Spleen (tissue), 11 donors: ENCODE results near the gene CLDN20. TPM values are rescaled to one million over a fixed set of nuclear protein-coding genes. Genes with fewer than 3 reads are reported as not detected.

Source experiments
- DNase-seq: peaks from one replicate; pipeline ENCODE4 v3.0.0-alpha.2; 2020
- H3K27ac ChIP-seq, 8 donors: fragments of 200-600 bp; sonication (generic) in 7 of 8; 1 replicate in 4 of 8; 2 replicates in 4 of 8; pipeline versions ENCODE4 v1.5.0 to v1.8.0; 2016 to 2021; ENCODE audit warnings: inconsistent platforms in 4 of 8, mild to moderate bottlenecking in 4 of 8, moderate library complexity in 1 of 8
- H3K27me3 ChIP-seq, 7 donors: fragments of 200-600 bp; sonication (generic) in 6 of 7; replicated peaks in 1 of 7; 1 replicate in 4 of 7; 2 replicates in 3 of 7; pipeline versions ENCODE4 v1.5.0 to v1.8.0; 2016 to 2021; ENCODE audit warnings: inconsistent platforms in 3 of 7, mild to moderate bottlenecking in 1 of 7
- H3K36me3 ChIP-seq, 6 donors: fragments of 200-600 bp; sonication (generic) in 5 of 6; 1 replicate in 4 of 6; 2 replicates in 2 of 6; pipeline versions ENCODE4 v1.5.0 to v1.8.0; 2016 to 2021; ENCODE audit warnings: inconsistent platforms in 2 of 6
- H3K4me1 ChIP-seq, 6 donors: fragments of 200-600 bp; sonication (generic) in 5 of 6; 1 replicate in 3 of 6; 2 replicates in 3 of 6; pipeline versions ENCODE4 v1.5.0 to v1.8.0; 2016 to 2021; ENCODE audit warnings: inconsistent platforms in 3 of 6
- H3K4me3 ChIP-seq, 8 donors: fragments of 200-600 bp; sonication (generic) in 7 of 8; 1 replicate in 4 of 8; 2 replicates in 4 of 8; pipeline versions ENCODE4 v1.5.0 to v1.8.0; 2016 to 2021; ENCODE audit warnings: inconsistent platforms in 4 of 8, mild to moderate bottlenecking in 4 of 8, moderate library complexity in 2 of 8
- H3K9me3 ChIP-seq, 8 donors: fragments of 200-600 bp; sonication (generic) in 7 of 8; 1 replicate in 4 of 8; 2 replicates in 4 of 8; pipeline versions ENCODE4 v1.5.0 to v1.8.0; 2016 to 2021; ENCODE audit warnings: inconsistent platforms in 4 of 8
- CTCF ChIP-seq, 11 experiments: fragments of 200-600 bp in 7 of 11; fragments of 450-650 bp in 4 of 11; sonication (generic) in 4 of 11; IDR thresholded peaks in 8 of 11; conservative IDR thresholded peaks in 3 of 11; 1 replicate in 7 of 11; 2 replicates in 4 of 11; pipeline versions ENCODE4 v1.4.0 to v1.8.0; 2016 to 2021; ENCODE audit warnings: antibody characterized with exemption in 11 of 11, inconsistent platforms in 4 of 11, mild to moderate bottlenecking in 1 of 11
- POLR2A ChIP-seq, 3 donors: fragments of 450-650 bp; IDR thresholded peaks; one replicate each; pipeline ENCODE4 v1.5.1; 2017; ENCODE audit warnings: antibody characterized with exemption in 3 of 3, mild to moderate bottlenecking in 1 of 3
- POLR2AphosphoS5 ChIP-seq, 3 donors: sonication (generic); formaldehyde crosslinking; IDR thresholded peaks; one replicate each; pipeline ENCODE4 v1.5.1; 2017; ENCODE audit warnings: antibody characterized with exemption in 3 of 3
- WGBS, 5 donors: extraction: QIAGEN DNeasy Blood & Tissue Kit in 3 of 5; methylation state at CpG; one replicate each; pipeline versions ENCODE4 v1.1.5 to v1.1.7; 2013 to 2018; 5-methylcytosine and 5-hydroxymethylcytosine counted together
- intact Hi-C: fragments of 100-400 bp; cut with DNase I; formaldehyde crosslinking; loops from one replicate; pipeline ENCODE4 v1.15.0; 2023; ENCODE audit warnings: low total_unique reads
- polyA plus RNA-seq, 3 donors: library from polyadenylated mRNA; stranded (reverse); fragments of 200-250 nt; gene quantifications; one replicate each; pipeline ENCODE4 v1.2.1, GENCODE V29; 2013
- total RNA-seq, 7 donors: library from RNA; depleted of rRNA in 3 of 7; stranded (reverse); fragments of >200 nt in 3 of 7; fragmentation: NEBNext Ultra II Directional in 4 of 7; extraction: Animal tissue kit (Norgen Biotek cat#: 25700) in 4 of 7; gene quantifications; one replicate each; pipeline versions ENCODE4 v1.1.0 to v1.2.1, GENCODE V29; 2016 to 2021
- donor health status: healthy with polysubstance abuse.
- donor health status: DM: no; HTN: no; CAD: no; lungs with moderate emphysema.
- donor health status: DM: no; HTN: no; CAD: no.
- donor health status: Bipolar disorder and iron deficiency.
- donor health status: healthy.
- donor health status: DM: no; HTN: no; CAD: no.
- donor health status: DM: yes; HTN: yes; CAD: no.

Gene CLDN20
- total and polyA plus RNA-seq, 10 donors: not detected

GRCh38 chr6:155219299-155219698 is 44.5 kb upstream of the CLDN20 start:
- Histone ChIP-seq H3K4me3 (no peak overlapping the region), H3K27ac (no peak overlapping the region), H3K4me1 (peaks cover 0 to 32% (median 0%) of the 10 kb centered on the region in 6 donors), H3K36me3 (no peaks in the 10 kb centered on the region), H3K9me3 (no peaks in the 10 kb centered on the region), H3K27me3 (no peaks in the 10 kb centered on the region)
- intact Hi-C loops: no loop called here
- DNase-seq: no peak
- TF ChIP-seq POLR2AphosphoS5 (IDR thresholded peaks at IDR 0.05) (no peak), POLR2A (IDR thresholded peaks at IDR 0.05) (no peak), CTCF (IDR thresholded peaks at IDR 0.05 in 8 of 11, conservative IDR thresholded peaks at IDR 0.05 in 3 of 11) (no peak)
- 85 to 94% (median 93%) methylated on average over 7 of the region's 7 CpGs for WGBS, 5 donors

GRCh38 chr6:155219858-155220301 is 43.9 kb upstream of the CLDN20 start:
- 77 to 93% (median 83%) methylated on average over 5 of the region's 5 CpGs for WGBS, 5 donors
- DNase-seq: no peak
- intact Hi-C loops: no loop called here

GRCh38 chr6:155221086-155221485 is 42.7 kb upstream of the CLDN20 start:
- Histone ChIP-seq H3K4me3 (no peak overlapping the region), H3K9me3 (no peaks in the 10 kb centered on the region), H3K36me3 (no peaks in the 10 kb centered on the region), H3K27ac (peak overlapping the region in 5 of 8 donors; percentile 22 to 87 (median 43)), H3K27me3 (no peaks in the 10 kb centered on the region), H3K4me1 (peaks cover 0 to 37% (median 0%) of the 10 kb centered on the region in 6 donors)
- TF ChIP-seq POLR2A (IDR thresholded peaks at IDR 0.05) (no peak), CTCF (IDR thresholded peaks at IDR 0.05 in 8 of 11, conservative IDR thresholded peaks at IDR 0.05 in 3 of 11) (no peak), POLR2AphosphoS5 (IDR thresholded peaks at IDR 0.05) (no peak)
- DNase-seq: no peak
- intact Hi-C loops: no loop called here
- 61 to 79% (median 70%) methylated on average over 4 of the region's 4 CpGs for WGBS, 5 donors

More at GRCh38 chr6:155219858-155220301, 43.9 kb upstream of the CLDN20 start:
- peaks cover 0 to 37% (median 0%) of the 10 kb centered on the region in 6 donors for H3K4me1 ChIP-seq
- H3K4me3 ChIP-seq: no peak overlapping the region
- H3K36me3 ChIP-seq: no peaks in the 10 kb centered on the region
- no peak for TF ChIP-seq POLR2AphosphoS5 (IDR thresholded peaks at IDR 0.05)
- no peak for TF ChIP-seq CTCF (IDR thresholded peaks at IDR 0.05 in 8 of 11, conservative IDR thresholded peaks at IDR 0.05 in 3 of 11)
- TF ChIP-seq POLR2A (IDR thresholded peaks at IDR 0.05): no peak
- H3K9me3 ChIP-seq: no peaks in the 10 kb centered on the region
- peak overlapping the region in 1 of 8 donors; percentile 87 for H3K27ac ChIP-seq
- H3K27me3 ChIP-seq: no peaks in the 10 kb centered on the region

GRCh38 chr6:155222506-155222905 is 41.3 kb upstream of the CLDN20 start:
- DNase-seq: no peak
- TF ChIP-seq POLR2A (IDR thresholded peaks at IDR 0.05) (no peak), POLR2AphosphoS5 (IDR thresholded peaks at IDR 0.05) (no peak), CTCF (IDR thresholded peaks at IDR 0.05 in 8 of 11, conservative IDR thresholded peaks at IDR 0.05 in 3 of 11) (no peak)
- Histone ChIP-seq H3K4me1 (peaks cover 0 to 37% (median 0%) of the 10 kb centered on the region in 6 donors), H3K36me3 (no peaks in the 10 kb centered on the region), H3K27ac (peak overlapping the region in 6 of 8 donors; percentile 46 to 87 (median 62)), H3K9me3 (no peaks in the 10 kb centered on the region), H3K27me3 (no peaks in the 10 kb centered on the region), H3K4me3 (peak overlapping the region in 1 of 8 donors; percentile 19)
- intact Hi-C loops: no loop called here
- WGBS, 5 donors: 69 to 93% (median 79%) methylated on average over 4 of the region's 4 CpGs
